Suppressor macrophage (primary cell): ENCODE measurements around the gene CFH.
A peak's percentile ranks its signal among the peaks of the same experiment; 100 is the strongest.
"Not testable (repeated sequence)": the region's sequence is repeated elsewhere in the genome, so short reads cannot be mapped to it uniquely, and the experiment has no call there.

ENCODE experiments used
- DNase-seq, 4 experiments: peaks; one replicate each; pipeline ENCODE4 v3.0.0-alpha.2; 2020 to 2022
- total RNA-seq, 17 experiments: gene quantifications; one replicate each; lab custom pipeline; 2026; ENCODE audit warnings: mixed read lengths in 6 of 17, inconsistent platforms in 3 of 17; lab: John Stamatoyannopoulos, UW

Gene CFH
- 0.10 to 4.8 (median 0.55) reads per million in 17 experiments for total RNA-seq

GRCh38 chr1:196651637-196652215 is at the start of gene CFH:
CFH (plus strand) TSS chr1:196652043; CDS start chr1:196652118, 75 bp downstream.
- DNase-seq, result peak; percentile 8 to 59 (median 25)

GRCh38 chr1:196603651-196604050 is 48.2 kb upstream of the CFH start:
- DNase-seq, result no peak

- DNase-seq, result no peak
Measured at GRCh38 chr1:196607981-196608380, 43.9 kb upstream of the CFH start.

- DNase-seq, result peak in 1 of 4 experiments; percentile 3
Measured at GRCh38 chr1:196608390-196609369, 43.2 kb upstream of the CFH start, which contains the start of gene KCNT2. KCNT2 (minus strand) TSS chr1:196608440; CDS start chr1:196608309, 131 bp downstream.

GRCh38 chr1:196609370-196609737 is 42.5 kb upstream of the CFH start:
- DNase-seq, result no peak

GRCh38 chr1:196611873-196612272 is 40.0 kb upstream of the CFH start:
- no peak for DNase-seq

GRCh38 chr1:196619721-196620120 is 32.1 kb upstream of the CFH start:
- no peak for DNase-seq

- no peak for DNase-seq
Measured at GRCh38 chr1:196623079-196623478, 28.8 kb upstream of the CFH start.

- no peak for DNase-seq
Measured at GRCh38 chr1:196628838-196629237, 23.0 kb upstream of the CFH start.

GRCh38 chr1:196637606-196638005 is 14.2 kb upstream of the CFH start:
- DNase-seq, result no peak

- no peak for DNase-seq
Measured at GRCh38 chr1:196638466-196638865, 13.4 kb upstream of the CFH start.

GRCh38 chr1:196639291-196639690 is 12.6 kb upstream of the CFH start:
- DNase-seq, result not testable (repeated sequence)

- DNase-seq, result no peak
Measured at GRCh38 chr1:196640976-196641375, 10.9 kb upstream of the CFH start.

- no peak for DNase-seq
Measured at GRCh38 chr1:196649990-196650389, 1.9 kb upstream of the CFH start.

- no peak for DNase-seq
Measured at GRCh38 chr1:196650403-196650802, 1.4 kb upstream of the CFH start.

GRCh38 chr1:196651079-196651478 is 764 bp upstream of the CFH start:
- DNase-seq, result no peak

- no peak for DNase-seq
Measured at GRCh38 chr1:196654271-196654670, 2.4 kb downstream of the CFH start.

GRCh38 chr1:196655071-196655470 is 3.2 kb downstream of the CFH start:
- DNase-seq, result no peak

GRCh38 chr1:196655494-196655893 is 3.7 kb downstream of the CFH start:
- no peak for DNase-seq

- no peak for DNase-seq
Measured at GRCh38 chr1:196659471-196659870, 7.6 kb downstream of the CFH start.

GRCh38 chr1:196660272-196660671 is 8.4 kb downstream of the CFH start:
- no peak for DNase-seq

GRCh38 chr1:196660852-196661251 is 9.0 kb downstream of the CFH start:
- DNase-seq, result peak; percentile 4 to 74 (median 40)

- DNase-seq, result no peak
Measured at GRCh38 chr1:196661345-196661744, 9.5 kb downstream of the CFH start.

GRCh38 chr1:196667131-196667530 is 15.3 kb downstream of the CFH start:
- no peak for DNase-seq
